Loucy (cell line): ENCODE data around the gene CDK7.

Experiments used
- EZH2phosphoT487 ChIP-seq: fragments of 200-600 bp; IDR thresholded peaks from 2 replicates; pipeline ENCODE4 v1.6.1; 2018; ENCODE audit warnings: antibody characterized with exemption, mild to moderate bottlenecking, moderate library complexity, borderline replicate concordance
- TF ChIP-seq, protein P1 (sequence below): fragments of 200-600 bp; sonication (generic); conservative IDR thresholded peaks from 2 replicates; pipeline ENCODE4 v1.5.1; 2014; ENCODE audit warnings: mild to moderate bottlenecking, antibody characterized with exemption, low read length

- TF ChIP-seq, protein P1, sequence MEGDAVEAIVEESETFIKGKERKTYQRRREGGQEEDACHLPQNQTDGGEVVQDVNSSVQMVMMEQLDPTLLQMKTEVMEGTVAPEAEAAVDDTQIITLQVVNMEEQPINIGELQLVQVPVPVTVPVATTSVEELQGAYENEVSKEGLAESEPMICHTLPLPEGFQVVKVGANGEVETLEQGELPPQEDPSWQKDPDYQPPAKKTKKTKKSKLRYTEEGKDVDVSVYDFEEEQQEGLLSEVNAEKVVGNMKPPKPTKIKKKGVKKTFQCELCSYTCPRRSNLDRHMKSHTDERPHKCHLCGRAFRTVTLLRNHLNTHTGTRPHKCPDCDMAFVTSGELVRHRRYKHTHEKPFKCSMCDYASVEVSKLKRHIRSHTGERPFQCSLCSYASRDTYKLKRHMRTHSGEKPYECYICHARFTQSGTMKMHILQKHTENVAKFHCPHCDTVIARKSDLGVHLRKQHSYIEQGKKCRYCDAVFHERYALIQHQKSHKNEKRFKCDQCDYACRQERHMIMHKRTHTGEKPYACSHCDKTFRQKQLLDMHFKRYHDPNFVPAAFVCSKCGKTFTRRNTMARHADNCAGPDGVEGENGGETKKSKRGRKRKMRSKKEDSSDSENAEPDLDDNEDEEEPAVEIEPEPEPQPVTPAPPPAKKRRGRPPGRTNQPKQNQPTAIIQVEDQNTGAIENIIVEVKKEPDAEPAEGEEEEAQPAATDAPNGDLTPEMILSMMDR = no peak
- no peak for TF ChIP-seq EZH2phosphoT487
Observed at GRCh38 chr5:69187342-69187741, 47.3 kb upstream of the CDK7 start.
